Stimulated activated CD4-positive, alpha-beta T cell treated with anti-CD3 and anti-CD28 coated beads, Interleukin-12 subunit alpha, Interleukin-12 subunit beta, amount 100 ng/mL, for 24 hours (primary cell): ENCODE results near the gene NTF3.

Experiments used
- DNase-seq, 2 experiments: peaks; one replicate each; pipeline ENCODE4 v3.0.0-alpha.2; 2020; ENCODE audit warnings: low read depth in 2 of 2

Gene NTF3

GRCh38 chr12:5432011-5432400, at the start of gene NTF3:
Gene NTF3, plus strand, starts transcription at chr12:5432108. Its CDS starts 217 bp downstream, at chr12:5432325.
- no peak for DNase-seq

- DNase-seq: no peak
Measured at GRCh38 chr12:5384015-5384414, 47.9 kb upstream of the NTF3 start.

- DNase-seq: no peak
Measured at GRCh38 chr12:5388581-5389535, 43.0 kb upstream of the NTF3 start.

GRCh38 chr12:5390174-5390799, 41.6 kb upstream of the NTF3 start:
- DNase-seq: no peak

GRCh38 chr12:5391653-5392052, 40.3 kb upstream of the NTF3 start:
- DNase-seq: no peak

- DNase-seq: no peak
Measured at GRCh38 chr12:5392961-5393360, 38.9 kb upstream of the NTF3 start.

- no peak for DNase-seq
Measured at GRCh38 chr12:5395443-5396271, 36.3 kb upstream of the NTF3 start.

- no peak for DNase-seq
Measured at GRCh38 chr12:5396541-5396940, 35.4 kb upstream of the NTF3 start.

GRCh38 chr12:5399266-5399665, 32.6 kb upstream of the NTF3 start:
- no peak for DNase-seq

- no peak for DNase-seq
Measured at GRCh38 chr12:5402009-5402935, 29.6 kb upstream of the NTF3 start.

GRCh38 chr12:5403411-5403810, 28.5 kb upstream of the NTF3 start:
- no peak for DNase-seq

- DNase-seq: no peak
Measured at GRCh38 chr12:5407034-5407856, 24.7 kb upstream of the NTF3 start.

GRCh38 chr12:5409619-5410018, 22.3 kb upstream of the NTF3 start:
- DNase-seq: no peak

GRCh38 chr12:5416571-5416970, 15.3 kb upstream of the NTF3 start:
- no peak for DNase-seq

GRCh38 chr12:5417500-5417899, 14.4 kb upstream of the NTF3 start:
- DNase-seq: no peak

GRCh38 chr12:5428332-5429221, 3.3 kb upstream of the NTF3 start:
- no peak for DNase-seq

- no peak for DNase-seq
Measured at GRCh38 chr12:5429741-5430557, 2.0 kb upstream of the NTF3 start.
